ENCODE data around the gene MAN1C1.

Gene MAN1C1

GRCh38 chr1:25811384-25812082 is 194.9 kb downstream of the MAN1C1 start:
- no peak overlapping the region for H2AFZ ChIP-seq (ENCODE audit: low read depth)
- H3K27ac ChIP-seq: no peak overlapping the region
- H4K20me1 ChIP-seq (ENCODE audit: insufficient read depth): no peaks in the 10 kb centered on the region
- no peak overlapping the region for H3K4me3 ChIP-seq (IDR thresholded peaks at IDR 0.05; ENCODE audit: insufficient read depth, low read depth, low read length)
- TF ChIP-seq CTCF (conservative IDR thresholded peaks at IDR 0.05; ENCODE audit: low read depth, low read length): no peak
- H3K4me1 ChIP-seq (ENCODE audit: low read depth, poor library complexity, severe bottlenecking): peaks cover 9% of the 10 kb centered on the region
- H3K36me3 ChIP-seq (ENCODE audit: insufficient read depth): no peaks in the 10 kb centered on the region
- H3K27me3 ChIP-seq (ENCODE audit: insufficient read depth, low read depth): no peaks in the 10 kb centered on the region
- no peaks in the 10 kb centered on the region for H3K79me2 ChIP-seq (ENCODE audit: insufficient read depth, low read depth)
- H3K9ac ChIP-seq: no peak overlapping the region
- no peak overlapping the region for H3K4me2 ChIP-seq

GRCh38 chr1:25813071-25813733 is 196.6 kb downstream of the MAN1C1 start:
- Histone ChIP-seq H3K4me3 (IDR thresholded peaks at IDR 0.05; ENCODE audit: insufficient read depth, low read depth, low read length) (no peak overlapping the region), H3K27me3 (ENCODE audit: insufficient read depth, low read depth) (no peaks in the 10 kb centered on the region), H3K27ac (no peak overlapping the region), H3K79me2 (ENCODE audit: insufficient read depth, low read depth) (no peaks in the 10 kb centered on the region), H3K4me1 (ENCODE audit: low read depth, poor library complexity, severe bottlenecking) (peaks cover 9% of the 10 kb centered on the region), H3K4me2 (no peak overlapping the region), H2AFZ (ENCODE audit: low read depth) (no peak overlapping the region), H4K20me1 (ENCODE audit: insufficient read depth) (no peaks in the 10 kb centered on the region), H3K36me3 (ENCODE audit: insufficient read depth) (no peaks in the 10 kb centered on the region), H3K9ac (no peak overlapping the region)
- no peak for TF ChIP-seq CTCF (conservative IDR thresholded peaks at IDR 0.05; ENCODE audit: low read depth, low read length)

- no peak overlapping the region for H2AFZ ChIP-seq (ENCODE audit: low read depth)
- H3K4me1 ChIP-seq (ENCODE audit: low read depth, poor library complexity, severe bottlenecking): peaks cover 15% of the 10 kb centered on the region
- no peak overlapping the region for H3K27ac ChIP-seq
- no peaks in the 10 kb centered on the region for H3K79me2 ChIP-seq (ENCODE audit: insufficient read depth, low read depth)
- no peak overlapping the region for H3K4me3 ChIP-seq (IDR thresholded peaks at IDR 0.05; ENCODE audit: insufficient read depth, low read depth, low read length)
- H4K20me1 ChIP-seq (ENCODE audit: insufficient read depth): no peaks in the 10 kb centered on the region
- no peaks in the 10 kb centered on the region for H3K36me3 ChIP-seq (ENCODE audit: insufficient read depth)
- no peaks in the 10 kb centered on the region for H3K27me3 ChIP-seq (ENCODE audit: insufficient read depth, low read depth)
- no peak overlapping the region for H3K4me2 ChIP-seq
- H3K9ac ChIP-seq: no peak overlapping the region
- no peak for TF ChIP-seq CTCF (conservative IDR thresholded peaks at IDR 0.05; ENCODE audit: low read depth, low read length)
Measured at GRCh38 chr1:25813734-25814471, 197.3 kb downstream of the MAN1C1 start.

GRCh38 chr1:25814549-25815087 is 198.0 kb downstream of the MAN1C1 start:
- Histone ChIP-seq H3K4me1 (ENCODE audit: low read depth, poor library complexity, severe bottlenecking) (peaks cover 17% of the 10 kb centered on the region), H3K4me3 (IDR thresholded peaks at IDR 0.05; ENCODE audit: insufficient read depth, low read depth, low read length) (no peak overlapping the region), H2AFZ (ENCODE audit: low read depth) (no peak overlapping the region), H3K4me2 (no peak overlapping the region), H3K9ac (no peak overlapping the region), H3K27me3 (ENCODE audit: insufficient read depth, low read depth) (no peaks in the 10 kb centered on the region), H4K20me1 (ENCODE audit: insufficient read depth) (no peaks in the 10 kb centered on the region), H3K36me3 (ENCODE audit: insufficient read depth) (no peaks in the 10 kb centered on the region), H3K79me2 (ENCODE audit: insufficient read depth, low read depth) (no peaks in the 10 kb centered on the region), H3K27ac (no peak overlapping the region)
- TF ChIP-seq CTCF (conservative IDR thresholded peaks at IDR 0.05; ENCODE audit: low read depth, low read length): no peak
